ENCODE results near the gene TPSD1.

DNA sequence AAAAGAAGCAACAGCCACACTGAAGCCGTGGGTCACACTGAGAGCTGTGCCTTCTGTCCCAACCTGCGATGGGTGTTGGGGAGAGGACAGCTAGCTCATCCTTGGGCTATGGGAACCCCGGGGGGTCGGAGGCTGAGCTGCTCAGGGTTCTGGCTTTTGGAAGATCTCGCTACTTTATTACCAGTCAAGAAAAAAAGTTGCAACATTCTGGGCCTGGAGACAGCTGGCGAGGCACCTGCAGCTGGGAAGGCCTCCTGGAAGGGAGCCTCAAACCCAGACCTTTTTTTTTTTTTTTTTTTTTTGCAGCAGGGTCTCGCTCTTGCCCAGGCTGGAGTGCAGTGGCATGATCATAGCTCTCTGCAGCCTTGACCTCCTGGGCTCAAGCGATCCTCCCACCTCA lies 24.9 kb downstream of the TPSD1 start:
- TF ChIP-seq POLR2A (IDR thresholded peaks at IDR 0.05; ENCODE audit: low read length) (no peak), GATA1 (IDR thresholded peaks at IDR 0.05; ENCODE audit: low read depth, low read length) (no peak)

All from erythroblast (primary cell).